Caco-2 (cell line): ENCODE measurements around the gene GOLGA7B. TPM values are rescaled to one million over a fixed set of nuclear protein-coding genes. Genes with fewer than 3 reads are reported as not detected.

Source experiments
- BruUV-seq: library from RNA; stranded (reverse); fragments of 400-500 nt; replicated peaks from 2 replicates; lab custom pipeline; 2021; lab: Mats Ljungman, UMichigan
- CTCF ChIA-PET: fragments of 300-600 bp; sonication (Branson Sonifier 250); formaldehyde crosslinking; loops from one replicate; lab custom pipeline; 2022; ENCODE audit warnings: antibody characterized with exemption; lab: Charles Lee
- POLR2A ChIA-PET: fragments of 300-600 bp; sonication (Branson Sonifier 250); formaldehyde crosslinking; loops from one replicate; lab custom pipeline; 2022; ENCODE audit warnings: antibody characterized with exemption; lab: Charles Lee
- DNase-seq, 2 experiments: peaks; one replicate each; pipeline versions ENCODE4 v3.0.0 to v3.0.0-alpha.2; 2020 to 2022
- H3K27me3 ChIP-seq: replicated peaks from 2 replicates; pipeline ENCODE4 v1.6.0; 2011; ENCODE audit warnings: low read length; ENCODE audit not compliant: control insufficient read depth, insufficient read depth
- H3K36me3 ChIP-seq: 2 replicates; pipeline ENCODE4 v1.5.1; 2011; ENCODE audit warnings: low read length; ENCODE audit not compliant: control insufficient read depth, insufficient read depth
- H3K4me1 ChIP-seq: fragments of 250-450 bp; sonication (Bioruptor Pico); 2 replicates; pipeline ENCODE4 v1.5.1; 2020; ENCODE audit warnings: mild to moderate bottlenecking
- H3K4me3 ChIP-seq: 2 replicates; pipeline ENCODE4 v1.5.1; 2011; ENCODE audit warnings: low read depth, mild to moderate bottlenecking, control low read depth, low read length
- H3K9me3 ChIP-seq: fragments of 250-450 bp; sonication (Bioruptor Pico); 2 replicates; pipeline ENCODE4 v1.5.1; 2020; ENCODE audit warnings: mild to moderate bottlenecking, moderate library complexity
- H3K27ac Mint-ChIP-seq: one replicate; pipeline ENCODE4 v1.8.0; 2022; ENCODE audit warnings: mixed read lengths; ENCODE audit not compliant: unreplicated experiment
- H3K27me3 Mint-ChIP-seq: one replicate; pipeline ENCODE4 v1.8.0; 2022; ENCODE audit warnings: mixed read lengths; ENCODE audit not compliant: insufficient read depth, unreplicated experiment
- H3K36me3 Mint-ChIP-seq: one replicate; pipeline ENCODE4 v1.8.0; 2022; ENCODE audit warnings: mild to moderate bottlenecking, mixed read lengths; ENCODE audit not compliant: insufficient read depth, unreplicated experiment
- H3K4me1 Mint-ChIP-seq: one replicate; pipeline ENCODE4 v1.8.0; 2022; ENCODE audit warnings: low read depth, mixed read lengths; ENCODE audit not compliant: unreplicated experiment
- H3K4me3 Mint-ChIP-seq: one replicate; pipeline ENCODE4 v1.8.0; 2022; ENCODE audit warnings: mild to moderate bottlenecking, moderate library complexity, mixed read lengths; ENCODE audit not compliant: unreplicated experiment
- H3K9me3 Mint-ChIP-seq: one replicate; pipeline ENCODE4 v1.8.0; 2022; ENCODE audit warnings: mixed read lengths; ENCODE audit not compliant: unreplicated experiment
- CTCF ChIP-seq, 2 experiments: fragments of 200-600 bp in 1 of 2; IDR thresholded peaks; 1 replicate in 1 of 2; 2 replicates in 1 of 2; pipeline versions ENCODE4 v1.5.1 to v1.8.0; 2011 to 2022; ENCODE audit warnings: antibody characterized with exemption in 1 of 2, control low read depth in 1 of 2, inconsistent platforms in 1 of 2, low read depth in 1 of 2, low read length in 1 of 2, mild to moderate bottlenecking in 1 of 2, moderate library complexity in 1 of 2; ENCODE audit not compliant: insufficient read depth in 1 of 2, severe bottlenecking in 1 of 2, unreplicated experiment in 1 of 2
- intact Hi-C: fragments of 100-400 bp; cut with micrococcal nuclease; formaldehyde crosslinking; loops from one replicate; pipeline ENCODE4 v1.10.0; 2022; ENCODE audit not compliant: unreplicated experiment
- total RNA-seq: library from RNA; stranded (reverse); gene quantifications from 2 replicates; pipeline ENCODE4 v1.2.3, GENCODE V29; 2022

The GOLGA7B gene
- total RNA-seq, 1 experiment from 2014 or later = 0.36 TPM

- Mint-ChIP-seq H3K36me3 (no peaks in the 10 kb centered on the region), H3K27ac (no peak overlapping the region), H3K27me3 (peaks cover 6% of the 10 kb centered on the region), H3K4me1 (no peaks in the 10 kb centered on the region), H3K4me3 (no peak overlapping the region), H3K9me3 (no peaks in the 10 kb centered on the region)
- no TSS peak for BruUV-seq
- no peaks in the 10 kb centered on the region for H3K27me3 ChIP-seq
- no peak for TF ChIP-seq CTCF (IDR thresholded peaks at IDR 0.05; ENCODE audit: insufficient read depth in 1 of 2, low read depth in 1 of 2, low read length in 1 of 2, severe bottlenecking in 1 of 2, unreplicated experiment in 1 of 2)
- H3K9me3 ChIP-seq = no peaks in the 10 kb centered on the region
- H3K4me3 ChIP-seq = no peak overlapping the region
- ChIA-PET POLR2A (no interaction called here), CTCF (no interaction called here)
- no peaks in the 10 kb centered on the region for H3K4me1 ChIP-seq
- intact Hi-C loops = no loop called here
- no peak for DNase-seq
- no peaks in the 10 kb centered on the region for H3K36me3 ChIP-seq
Observed at GRCh38 chr10:97880109-97880508, 30.5 kb downstream of the GOLGA7B start.

GRCh38 chr10:97882142-97883091 is 32.8 kb downstream of the GOLGA7B start:
- no peak for DNase-seq
- Histone ChIP-seq H3K4me3 (no peak overlapping the region), H3K4me1 (no peaks in the 10 kb centered on the region), H3K27me3 (no peaks in the 10 kb centered on the region), H3K9me3 (no peaks in the 10 kb centered on the region), H3K36me3 (no peaks in the 10 kb centered on the region)
- no peak for TF ChIP-seq CTCF (IDR thresholded peaks at IDR 0.05; ENCODE audit: insufficient read depth in 1 of 2, low read depth in 1 of 2, low read length in 1 of 2, severe bottlenecking in 1 of 2, unreplicated experiment in 1 of 2)
- no peaks in the 10 kb centered on the region for H3K36me3 Mint-ChIP-seq
- no peak overlapping the region for H3K4me3 Mint-ChIP-seq
- intact Hi-C loops = no loop called here
- H3K27me3 Mint-ChIP-seq = peaks cover 6% of the 10 kb centered on the region
- POLR2A ChIA-PET = no interaction called here
- BruUV-seq = no TSS peak
- H3K27ac Mint-ChIP-seq = no peak overlapping the region
- no peaks in the 10 kb centered on the region for H3K9me3 Mint-ChIP-seq
- CTCF ChIA-PET = no interaction called here
- no peaks in the 10 kb centered on the region for H3K4me1 Mint-ChIP-seq

- H3K27me3 ChIP-seq = no peaks in the 10 kb centered on the region
- H3K9me3 ChIP-seq = no peaks in the 10 kb centered on the region
- H3K36me3 ChIP-seq = no peaks in the 10 kb centered on the region
- H3K4me1 ChIP-seq = no peaks in the 10 kb centered on the region
- no TSS peak for BruUV-seq
- H3K4me3 ChIP-seq = no peak overlapping the region
- Mint-ChIP-seq H3K36me3 (no peaks in the 10 kb centered on the region), H3K27ac (no peak overlapping the region), H3K9me3 (no peaks in the 10 kb centered on the region), H3K27me3 (peaks cover 6% of the 10 kb centered on the region), H3K4me3 (no peak overlapping the region), H3K4me1 (peaks cover 2% of the 10 kb centered on the region)
- CTCF ChIA-PET = no interaction called here
- no peak for DNase-seq
- POLR2A ChIA-PET = no interaction called here
- intact Hi-C loops = no loop called here
- TF ChIP-seq CTCF (IDR thresholded peaks at IDR 0.05; ENCODE audit: insufficient read depth in 1 of 2, low read depth in 1 of 2, low read length in 1 of 2, severe bottlenecking in 1 of 2, unreplicated experiment in 1 of 2) = no peak
Observed at GRCh38 chr10:97883092-97883485, 33.4 kb downstream of the GOLGA7B start.
